HCT116 (cell line): Measurements from ENCODE around the gene HES1. TPM values are rescaled to one million over a fixed set of nuclear protein-coding genes. Genes with fewer than 3 reads are reported as not detected.

Experiments
- ATAC-seq: fragments of 200-7000 bp; cut with Tn5 transposase; 2 replicates; pipeline ENCODE4 v1.9.1; 2020; ENCODE audit warnings: mild to moderate bottlenecking, moderate library complexity
- BruUV-seq: library from RNA; stranded (reverse); fragments of 400-500 nt; replicated peaks from 2 replicates; lab custom pipeline; 2021; lab: Mats Ljungman, UMichigan
- CTCF ChIA-PET: fragments of 300-600 bp; sonication (Branson Sonifier 250); formaldehyde crosslinking; loops from one replicate; lab custom pipeline; 2021; ENCODE audit warnings: antibody characterized with exemption; lab: Charles Lee
- POLR2A ChIA-PET: fragments of 300-600, 350-600 bp; sonication (Branson Sonifier 250); formaldehyde crosslinking; loops from one replicate; lab custom pipeline; 2021; ENCODE audit warnings: antibody characterized with exemption; lab: Charles Lee
- RAD21 ChIA-PET, 2 experiments: fragments of 300-600 bp; sonication (Branson Sonifier 250); formaldehyde crosslinking; loops; one replicate each; lab custom pipeline; 2023; ENCODE audit warnings: low total read pairs in 2 of 2; ENCODE audit not compliant: uncharacterized antibody in 2 of 2, unreplicated experiment in 2 of 2, low non-redundant PET in 1 of 2; lab: Charles Lee
- DNase-seq: peaks from one replicate; pipeline ENCODE4 v3.0.0-alpha.2; 2010; ENCODE audit warnings: low read depth, low spot score
- H2AFZ ChIP-seq: fragments of 200-600 bp; shearing (Covaris generic), sonication (generic); 2 replicates; pipeline ENCODE4 v1.6.1; 2017; ENCODE audit warnings: low read depth, mixed run types, mixed read lengths, antibody characterized with exemption, low read length; ENCODE audit not compliant: poor library complexity, severe bottlenecking
- H3K27ac ChIP-seq: 2 replicates; pipeline ENCODE4 v1.5.1; 2012; ENCODE audit warnings: low read depth, low read length
- H3K27me3 ChIP-seq: fragments of 200-600 bp; sonication (generic); 2 replicates; pipeline ENCODE4 v1.6.1; 2016; ENCODE audit warnings: mixed run types, low read length, mixed read lengths; ENCODE audit not compliant: insufficient read depth
- H3K36me3 ChIP-seq, 2 experiments: fragments of 200-500 bp in 1 of 2; fragments of 200-600 bp in 1 of 2; sonication (Bioruptor generic) in 1 of 2; sonication (generic) in 1 of 2; 2 replicates each; pipeline versions ENCODE4 v1.5.1 to v1.6.1; 2014 to 2016; ENCODE audit warnings: low read length in 2 of 2, inconsistent platforms in 1 of 2, mixed read lengths in 1 of 2, mixed run types in 1 of 2; ENCODE audit not compliant: insufficient read depth in 2 of 2, control insufficient read depth in 1 of 2
- H3K4me1 ChIP-seq, 2 experiments: fragments of 200-600 bp in 1 of 2; sonication (generic) in 1 of 2; 2 replicates each; pipeline versions ENCODE4 v1.5.1 to v1.6.1; 2012 to 2017; ENCODE audit warnings: low read length in 2 of 2, inconsistent platforms in 1 of 2, mild to moderate bottlenecking in 1 of 2, mixed read lengths in 1 of 2, mixed run types in 1 of 2, moderate library complexity in 1 of 2; ENCODE audit not compliant: insufficient read depth in 2 of 2, control insufficient read depth in 1 of 2
- H3K4me2 ChIP-seq: fragments of 200-600 bp; sonication (generic); 2 replicates; pipeline ENCODE4 v1.6.1; 2017; ENCODE audit warnings: mixed run types, low read length, mixed read lengths
- H3K4me3 ChIP-seq, 2 experiments: fragments of 200-600 bp in 1 of 2; sonication (generic) in 1 of 2; replicated peaks in 1 of 2; 2 replicates each; pipeline ENCODE4 v1.5.1; 2011 to 2016; ENCODE audit warnings: low read length in 2 of 2, control low read depth in 1 of 2, low read depth in 1 of 2, mild to moderate bottlenecking in 1 of 2, mixed read lengths in 1 of 2, mixed run types in 1 of 2
- H3K79me2 ChIP-seq: fragments of 200-600 bp; sonication (generic); 2 replicates; pipeline ENCODE4 v1.6.1; 2017; ENCODE audit warnings: mild to moderate bottlenecking, mixed run types, low read length, moderate library complexity, mixed read lengths; ENCODE audit not compliant: insufficient read depth
- H3K9ac ChIP-seq: fragments of 200-600 bp; sonication (generic); 2 replicates; pipeline ENCODE4 v1.6.1; 2016; ENCODE audit warnings: low read length, mixed read lengths
- H3K9me2 ChIP-seq: fragments of 200-600 bp; sonication (generic), shearing (Covaris generic); 2 replicates; pipeline ENCODE4 v1.6.1; 2017; ENCODE audit warnings: mixed run types, mild to moderate bottlenecking, moderate library complexity; ENCODE audit not compliant: insufficient read depth
- H3K9me3 ChIP-seq, 2 experiments: fragments of 200-500 bp in 1 of 2; fragments of 200-600 bp in 1 of 2; sonication (Bioruptor generic) in 1 of 2; sonication (generic) in 1 of 2; 2 replicates each; pipeline ENCODE4 v1.6.1; 2014 to 2017; ENCODE audit warnings: low read length in 2 of 2, mixed read lengths in 2 of 2, inconsistent platforms in 1 of 2, low read depth in 1 of 2, mild to moderate bottlenecking in 1 of 2, mixed run types in 1 of 2, moderate library complexity in 1 of 2; ENCODE audit not compliant: control insufficient read depth in 1 of 2, insufficient read depth in 1 of 2
- H4K20me1 ChIP-seq: fragments of 200-600 bp; sonication (generic), shearing (Covaris generic); 2 replicates; pipeline ENCODE4 v1.6.1; 2017; ENCODE audit warnings: mixed run types, mild to moderate bottlenecking, moderate library complexity; ENCODE audit not compliant: insufficient read depth
- ATF3 ChIP-seq: IDR thresholded peaks from 2 replicates; pipeline ENCODE4 v1.6.1; 2012
- CTCF ChIP-seq, 3 experiments: fragments of 200-600 bp in 1 of 3; sonication (generic) in 1 of 3; IDR thresholded peaks in 2 of 3; conservative IDR thresholded peaks in 1 of 3; 2 replicates each; pipeline ENCODE4 v1.5.1; 2012 to 2017; ENCODE audit warnings: low read depth in 2 of 3, low read length in 2 of 3, antibody characterized with exemption in 1 of 3, borderline replicate concordance in 1 of 3, control low read depth in 1 of 3, mild to moderate bottlenecking in 1 of 3, mixed read lengths in 1 of 3, mixed run types in 1 of 3, moderate library complexity in 1 of 3; ENCODE audit not compliant: insufficient read depth in 1 of 3
- ELF1 ChIP-seq: IDR thresholded peaks from 2 replicates; pipeline ENCODE4 v1.6.1; 2012; ENCODE audit warnings: low read depth, borderline replicate concordance
- EZH2 ChIP-seq: fragments of 200-600 bp; sonication (generic); IDR thresholded peaks from 2 replicates; pipeline ENCODE4 v1.6.1; 2017; ENCODE audit warnings: antibody characterized with exemption, mixed run types
- EZH2phosphoT487 ChIP-seq: fragments of 200-600 bp; IDR thresholded peaks from 2 replicates; pipeline ENCODE4 v1.6.1; 2018; ENCODE audit warnings: antibody characterized with exemption, borderline replicate concordance
- JUND ChIP-seq: IDR thresholded peaks from 2 replicates; pipeline ENCODE4 v1.6.1; 2012
- MAX ChIP-seq: IDR thresholded peaks from 2 replicates; pipeline ENCODE4 v1.6.1; 2012
- POLR2A ChIP-seq: IDR thresholded peaks from 2 replicates; pipeline ENCODE4 v1.7.0; 2011; ENCODE audit warnings: borderline replicate concordance; ENCODE audit not compliant: insufficient read depth, insufficient read length; ENCODE audit errors: extremely low read depth
- POLR2AphosphoS5 ChIP-seq: IDR thresholded peaks from 2 replicates; pipeline ENCODE4 v1.6.1; 2011; ENCODE audit warnings: mild to moderate bottlenecking, low read depth, low read length, moderate library complexity
- REST ChIP-seq: IDR thresholded peaks from 2 replicates; pipeline ENCODE4 v1.6.1; 2012; ENCODE audit warnings: low read depth
- SIN3A ChIP-seq: IDR thresholded peaks from 2 replicates; pipeline ENCODE4 v1.6.1; 2012; ENCODE audit warnings: low read depth
- SRF ChIP-seq: IDR thresholded peaks from 2 replicates; pipeline ENCODE4 v1.6.1; 2012; ENCODE audit warnings: low read depth
- TCF7L2 ChIP-seq: IDR thresholded peaks from 2 replicates; pipeline ENCODE4 v1.7.0; 2011; ENCODE audit warnings: borderline replicate concordance, inconsistent platforms; ENCODE audit not compliant: insufficient read depth, insufficient read length; ENCODE audit errors: extremely low read depth
- ZBTB33 ChIP-seq: IDR thresholded peaks from 2 replicates; pipeline ENCODE4 v1.6.1; 2011; ENCODE audit warnings: mild to moderate bottlenecking, low read length, moderate library complexity; ENCODE audit not compliant: insufficient replicate concordance; ENCODE audit errors: extremely low read depth
- ZNF274 ChIP-seq: fragments of 200-500 bp; sonication (Bioruptor generic); IDR thresholded peaks from 2 replicates; pipeline ENCODE4 v1.6.1; 2014; ENCODE audit warnings: mild to moderate bottlenecking, low read depth, low read length, inconsistent platforms
- intact Hi-C: fragments of 100-400 bp; cut with micrococcal nuclease; formaldehyde crosslinking; loops from 2 replicates; pipeline ENCODE4 v1.10.0; 2022
- total RNA-seq: library from RNA; stranded (reverse); gene quantifications from one replicate; pipeline ENCODE4 v1.2.1, GENCODE V29; 2021; ENCODE audit not compliant: unreplicated experiment

The HES1 gene
- total RNA-seq, 1 experiment from 2014 or later, result 32.9 TPM

GRCh38 chr3:194086388-194087075 is 49.4 kb upstream of the HES1 start:
- Histone ChIP-seq H3K27ac (no peak overlapping the region), H3K27me3 (peaks cover 6% of the 10 kb centered on the region; the same call in 1 of the 2 replicates), H3K79me2 (no peaks in the 10 kb centered on the region), H3K4me1 (peaks cover 10 to 30% of the 10 kb centered on the region in 2 experiments; a peak in 3 of 4 replicates), H2AFZ (no peak overlapping the region), H3K9me2 (no peaks in the 10 kb centered on the region), H3K9ac (no peak overlapping the region), H3K4me3 (no peak overlapping the region), H3K4me2 (no peak overlapping the region), H3K36me3 (no peaks in the 10 kb centered on the region), H3K9me3 (no peaks in the 10 kb centered on the region), H4K20me1 (no peaks in the 10 kb centered on the region)
- ChIA-PET POLR2A (interaction anchor here (1.3 kb wide), 1 partner anchor 236 kb away, joined by 3 read pairs; no protein-coding TSS in a partner anchor), CTCF (no interaction called here), RAD21 (interaction anchor here in 1 of 2 experiments (0.7 kb wide), 1 partner anchor 114 kb away, joined by 4 read pairs; no protein-coding TSS in a partner anchor)
- TF ChIP-seq JUND (no peak), ELF1 (no peak), EZH2 (no peak), ATF3 (no peak), SIN3A (no peak), EZH2phosphoT487 (no peak), ZBTB33 (no peak), MAX (no peak), POLR2A (no peak), REST (no peak), CTCF (IDR thresholded peaks at IDR 0.05 in 2 of 3, conservative IDR thresholded peaks at IDR 0.05 in 1 of 3; ENCODE audit: borderline replicate concordance in 1 of 3, insufficient read depth in 1 of 3, low read depth in 2 of 3, low read length in 2 of 3) (no peak), ZNF274 (no peak), SRF (no peak), POLR2AphosphoS5 (no peak), TCF7L2 (no peak)
- ATAC-seq (no peak), DNase-seq (no peak)
- BruUV-seq, result no TSS peak
- intact Hi-C loops, result loop anchor here (5.0 kb wide), 1 partner anchor 231 kb away; no protein-coding TSS in a partner anchor
